Measurements from ENCODE around the gene SHROOM3.
"Not testable (repeated sequence)": the region's sequence is repeated elsewhere in the genome, so short reads cannot be mapped to it uniquely, and the experiment has no call there.

SHROOM3 gene

GRCh38 chr4:76723924-76724323, 288.9 kb downstream of the SHROOM3 start:
- DNase-seq (ENCODE audit: low read depth): no peak

GRCh38 chr4:76725039-76725438, 290.0 kb downstream of the SHROOM3 start:
- DNase-seq (ENCODE audit: low read depth): no peak

- DNase-seq (ENCODE audit: low read depth): no peak
These were observed 291.1 kb downstream of the SHROOM3 start for GRCh38 chr4:76726176-76726575.

- no peak for DNase-seq (ENCODE audit: low read depth)
These were observed 291.6 kb downstream of the SHROOM3 start for GRCh38 chr4:76726631-76727030.

GRCh38 chr4:76727934-76728333, 292.9 kb downstream of the SHROOM3 start:
- not testable (repeated sequence) for DNase-seq (ENCODE audit: low read depth)

GRCh38 chr4:76729460-76729859, 294.4 kb downstream of the SHROOM3 start:
- no peak for DNase-seq (ENCODE audit: low read depth)

GRCh38 chr4:76729980-76730379, 295.0 kb downstream of the SHROOM3 start:
- no peak for DNase-seq (ENCODE audit: low read depth)

- DNase-seq (ENCODE audit: low read depth): no peak
These were observed 297.2 kb downstream of the SHROOM3 start for GRCh38 chr4:76732246-76732645.

GRCh38 chr4:76733068-76733771, 298.2 kb downstream of the SHROOM3 start:
- DNase-seq (ENCODE audit: low read depth): no peak

- DNase-seq (ENCODE audit: low read depth): no peak
These were observed 301.4 kb downstream of the SHROOM3 start for GRCh38 chr4:76736414-76736813.

- no peak for DNase-seq (ENCODE audit: low read depth)
These were observed 302.2 kb downstream of the SHROOM3 start for GRCh38 chr4:76737180-76737579.

GRCh38 chr4:76737771-76738085, 302.7 kb downstream of the SHROOM3 start:
- DNase-seq (ENCODE audit: low read depth): no peak

- no peak for DNase-seq (ENCODE audit: low read depth)
These were observed 303.3 kb downstream of the SHROOM3 start for GRCh38 chr4:76738086-76738931.

GRCh38 chr4:76740192-76740591, 305.2 kb downstream of the SHROOM3 start:
- no peak for DNase-seq (ENCODE audit: low read depth)

GRCh38 chr4:76740866-76741662, 306.0 kb downstream of the SHROOM3 start:
- DNase-seq (ENCODE audit: low read depth): no peak

GRCh38 chr4:76741663-76742020, 306.6 kb downstream of the SHROOM3 start:
- no peak for DNase-seq (ENCODE audit: low read depth)

- DNase-seq (ENCODE audit: low read depth): no peak
These were observed 309.4 kb downstream of the SHROOM3 start for GRCh38 chr4:76744241-76744921.

- no peak for DNase-seq (ENCODE audit: low read depth)
These were observed 310.2 kb downstream of the SHROOM3 start for GRCh38 chr4:76745240-76745639.

- DNase-seq (ENCODE audit: low read depth): no peak
These were observed 312.5 kb downstream of the SHROOM3 start for GRCh38 chr4:76747563-76747962.

- DNase-seq (ENCODE audit: low read depth): no peak
These were observed 313.6 kb downstream of the SHROOM3 start for GRCh38 chr4:76748649-76749048.

GRCh38 chr4:76749355-76749754, 314.3 kb downstream of the SHROOM3 start:
- no peak for DNase-seq (ENCODE audit: low read depth)

GRCh38 chr4:76750716-76751115, 315.7 kb downstream of the SHROOM3 start:
- DNase-seq (ENCODE audit: low read depth): no peak
